ENCODE measurements around the gene P4HB.

P4HB gene

DNA sequence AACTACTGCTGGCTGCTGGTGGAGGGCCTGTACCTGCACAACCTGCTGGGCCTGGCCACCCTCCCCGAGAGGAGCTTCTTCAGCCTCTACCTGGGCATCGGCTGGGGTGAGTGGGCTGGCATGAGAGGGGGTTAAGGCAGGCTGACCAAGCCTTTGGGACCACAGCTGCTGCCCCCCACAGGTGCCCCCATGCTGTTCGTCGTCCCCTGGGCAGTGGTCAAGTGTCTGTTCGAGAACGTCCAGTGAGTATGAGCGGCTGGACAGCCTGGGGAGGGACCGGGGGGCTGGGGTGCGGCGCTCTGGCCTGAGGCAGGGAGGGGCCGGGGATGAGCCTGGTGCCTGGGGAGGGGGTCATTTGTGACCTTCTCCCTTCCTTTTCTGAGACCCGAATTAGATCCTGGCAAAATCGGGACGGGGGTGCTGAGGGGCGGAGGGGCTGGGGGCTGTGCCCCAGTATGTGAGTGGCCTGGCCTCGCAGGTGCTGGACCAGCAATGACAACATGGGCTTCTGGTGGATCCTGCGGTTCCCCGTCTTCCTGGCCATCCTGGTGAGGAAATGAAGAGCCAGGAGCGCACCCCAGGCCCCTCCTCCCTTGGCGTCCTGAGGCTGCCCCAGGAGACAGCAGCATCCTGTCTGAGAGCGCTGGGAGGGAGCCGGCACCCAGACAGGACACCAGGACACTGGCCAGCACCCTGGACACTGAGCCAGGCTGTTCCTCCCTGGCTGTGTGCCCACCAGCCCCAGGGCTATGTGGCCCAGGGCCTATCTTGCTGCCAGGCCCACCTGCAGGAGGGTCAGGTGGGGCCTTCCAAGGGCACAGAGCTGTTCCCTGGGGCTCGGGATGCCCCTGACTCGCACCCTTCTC lies 48.4 kb downstream of the P4HB start:
- DNase-seq (ENCODE audit: low read depth, low spot score), result no peak

DNA sequence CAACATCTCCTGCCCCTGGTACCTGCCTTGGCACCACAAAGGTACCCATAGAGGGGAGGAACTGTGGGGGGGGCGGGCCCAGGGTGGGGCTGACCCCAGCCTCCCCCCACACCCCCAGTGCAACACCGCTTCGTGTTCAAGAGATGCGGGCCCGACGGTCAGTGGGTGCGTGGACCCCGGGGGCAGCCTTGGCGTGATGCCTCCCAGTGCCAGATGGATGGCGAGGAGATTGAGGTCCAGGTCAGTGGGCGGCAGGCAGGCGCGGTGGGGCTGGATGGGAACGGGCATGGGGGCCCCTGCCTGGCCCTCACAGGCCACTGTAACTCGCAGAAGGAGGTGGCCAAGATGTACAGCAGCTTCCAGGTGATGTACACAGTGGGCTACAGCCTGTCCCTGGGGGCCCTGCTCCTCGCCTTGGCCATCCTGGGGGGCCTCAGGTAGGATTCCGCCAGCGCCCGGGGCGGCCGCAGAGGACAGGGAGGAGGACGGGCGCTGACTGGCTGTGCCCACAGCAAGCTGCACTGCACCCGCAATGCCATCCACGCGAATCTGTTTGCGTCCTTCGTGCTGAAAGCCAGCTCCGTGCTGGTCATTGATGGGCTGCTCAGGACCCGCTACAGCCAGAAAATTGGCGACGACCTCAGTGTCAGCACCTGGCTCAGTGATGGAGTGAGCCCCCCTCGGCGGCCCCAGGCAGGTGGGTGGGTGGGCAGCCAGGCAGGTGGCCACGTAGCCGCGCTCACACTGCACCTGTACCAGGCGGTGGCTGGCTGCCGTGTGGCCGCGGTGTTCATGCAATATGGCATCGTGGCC lies 49.2 kb downstream of the P4HB start:
- DNase-seq (ENCODE audit: low read depth, low spot score), result no peak

DNA sequence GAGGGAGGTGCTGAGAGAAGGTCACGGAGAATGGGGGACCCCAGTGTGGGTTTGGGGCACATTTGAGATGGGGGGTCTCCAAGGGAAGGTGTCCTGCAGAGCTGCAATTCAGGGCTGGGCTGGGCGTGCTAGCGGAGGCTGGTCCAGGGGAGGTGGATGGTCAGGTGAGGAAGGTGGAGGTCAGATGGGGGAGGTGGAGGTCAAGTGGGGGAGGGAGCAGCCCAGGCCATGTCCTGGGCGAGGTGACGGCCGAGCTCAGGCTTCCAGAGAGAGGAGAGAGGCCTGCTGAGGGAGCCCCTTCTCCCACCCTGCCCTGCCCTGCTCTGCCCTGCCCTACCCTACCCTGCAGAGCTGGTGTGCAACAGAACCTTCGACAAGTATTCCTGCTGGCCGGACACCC lies 49.9 kb downstream of the P4HB start:
- DNase-seq (ENCODE audit: low read depth, low spot score), result no peak

DNA sequence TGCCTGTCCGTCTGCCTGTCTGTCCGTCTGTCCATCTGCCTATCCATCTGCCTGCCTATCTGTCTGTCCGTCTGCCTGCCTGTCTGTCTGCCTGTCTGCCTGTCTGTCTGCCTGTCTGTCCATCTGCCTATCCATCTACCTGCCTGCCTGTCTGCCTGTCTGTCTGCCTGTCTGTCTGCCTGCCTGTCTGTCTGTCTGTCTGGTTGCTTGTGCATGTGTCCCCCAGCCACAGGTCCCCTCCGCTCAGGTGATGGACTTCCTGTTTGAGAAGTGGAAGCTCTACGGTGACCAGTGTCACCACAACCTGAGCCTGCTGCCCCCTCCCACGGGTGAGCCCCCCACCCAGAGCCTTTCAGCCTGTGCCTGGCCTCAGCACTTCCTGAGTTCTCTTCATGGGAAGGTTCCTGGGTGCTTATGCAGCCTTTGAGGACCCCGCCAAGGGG lies 50.8 kb downstream of the P4HB start:
- DNase-seq (ENCODE audit: low read depth, low spot score), result no peak

DNA sequence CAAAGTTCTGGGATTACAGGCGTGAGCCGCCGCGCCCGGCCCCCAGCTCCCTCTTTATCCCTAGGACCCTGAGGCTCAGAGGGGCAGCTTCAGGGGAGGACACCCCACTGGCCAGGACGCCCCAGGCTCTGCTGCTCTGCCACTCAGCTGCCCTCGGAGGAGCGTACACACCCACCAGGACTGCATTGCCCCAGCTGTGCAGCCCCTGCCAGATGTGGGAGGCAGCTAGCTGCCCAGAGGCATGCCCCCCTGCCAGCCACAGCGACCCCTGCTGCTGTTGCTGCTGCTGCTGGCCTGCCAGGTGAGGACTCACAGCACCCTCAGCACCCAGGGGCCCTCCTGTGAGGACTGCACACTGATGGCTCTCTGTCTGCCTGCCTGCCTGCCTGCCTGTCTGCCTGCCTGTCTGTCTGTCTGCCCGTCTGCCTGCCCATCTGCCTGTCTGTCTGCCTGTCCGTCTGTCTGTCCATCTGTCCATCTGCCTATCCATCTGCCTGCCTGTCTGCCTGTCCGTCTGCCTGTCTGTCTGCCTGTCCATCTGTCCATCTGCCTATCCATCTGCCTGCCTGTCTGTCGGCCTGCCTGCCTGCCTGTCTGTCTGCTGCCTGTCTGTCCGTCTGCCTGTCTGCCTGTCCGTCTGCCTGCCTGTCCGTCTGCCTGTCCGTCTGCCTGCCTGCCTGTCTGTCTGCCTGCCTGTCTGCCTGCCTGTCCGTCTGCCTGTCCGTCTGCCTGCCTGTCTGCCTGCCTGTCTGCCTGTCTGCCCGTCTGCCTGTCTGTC lies 51.4 kb downstream of the P4HB start:
- no peak for DNase-seq (ENCODE audit: low read depth, low spot score)

DNA sequence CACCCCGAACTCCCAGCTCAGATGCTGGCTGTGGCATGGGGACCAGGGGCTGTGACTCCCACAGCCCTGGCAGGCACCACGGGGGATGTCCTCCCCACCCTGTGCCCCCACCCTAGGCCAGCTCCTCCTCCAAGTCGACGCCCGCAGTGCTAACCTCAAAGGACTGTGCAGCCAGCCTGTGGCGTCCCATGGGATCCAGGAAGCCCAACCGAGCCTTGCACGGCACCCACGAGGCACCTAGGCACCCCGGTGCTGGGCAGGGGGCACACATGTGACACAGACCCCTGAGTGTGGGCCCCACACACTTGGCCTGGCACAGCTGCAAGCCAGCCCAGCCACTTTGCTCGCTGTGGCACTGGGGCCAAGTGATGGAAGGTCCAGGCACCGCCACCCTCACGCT lies 52.5 kb downstream of the P4HB start:
- no peak for DNase-seq (ENCODE audit: low read depth, low spot score)

DNA sequence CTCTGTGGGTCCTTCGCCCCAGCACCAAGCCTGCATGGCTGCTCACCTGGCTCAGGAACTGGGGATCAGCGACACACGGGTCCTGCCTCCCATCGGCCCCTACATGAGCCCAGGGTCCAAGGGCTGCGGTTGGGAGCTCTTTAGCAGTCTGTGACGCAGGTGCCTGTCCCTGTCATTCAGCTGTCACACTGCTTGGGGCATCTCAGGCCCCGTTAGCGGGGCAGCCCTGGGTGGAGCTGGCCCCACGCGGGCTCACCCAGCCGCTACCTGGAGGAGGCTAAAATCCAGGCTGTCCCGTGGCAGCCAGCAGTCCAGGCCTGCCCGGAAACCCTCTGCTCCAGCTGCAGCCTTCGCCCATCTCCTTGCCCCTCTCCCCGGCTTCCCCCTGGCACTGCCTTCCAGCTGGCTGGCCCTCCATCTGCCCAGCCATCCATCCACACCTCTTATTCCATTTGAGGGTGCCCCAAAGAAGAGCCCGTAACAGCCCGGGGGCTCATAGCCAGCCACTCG lies 53.1 kb downstream of the P4HB start:
- DNase-seq (ENCODE audit: low read depth, low spot score), result no peak

DNA sequence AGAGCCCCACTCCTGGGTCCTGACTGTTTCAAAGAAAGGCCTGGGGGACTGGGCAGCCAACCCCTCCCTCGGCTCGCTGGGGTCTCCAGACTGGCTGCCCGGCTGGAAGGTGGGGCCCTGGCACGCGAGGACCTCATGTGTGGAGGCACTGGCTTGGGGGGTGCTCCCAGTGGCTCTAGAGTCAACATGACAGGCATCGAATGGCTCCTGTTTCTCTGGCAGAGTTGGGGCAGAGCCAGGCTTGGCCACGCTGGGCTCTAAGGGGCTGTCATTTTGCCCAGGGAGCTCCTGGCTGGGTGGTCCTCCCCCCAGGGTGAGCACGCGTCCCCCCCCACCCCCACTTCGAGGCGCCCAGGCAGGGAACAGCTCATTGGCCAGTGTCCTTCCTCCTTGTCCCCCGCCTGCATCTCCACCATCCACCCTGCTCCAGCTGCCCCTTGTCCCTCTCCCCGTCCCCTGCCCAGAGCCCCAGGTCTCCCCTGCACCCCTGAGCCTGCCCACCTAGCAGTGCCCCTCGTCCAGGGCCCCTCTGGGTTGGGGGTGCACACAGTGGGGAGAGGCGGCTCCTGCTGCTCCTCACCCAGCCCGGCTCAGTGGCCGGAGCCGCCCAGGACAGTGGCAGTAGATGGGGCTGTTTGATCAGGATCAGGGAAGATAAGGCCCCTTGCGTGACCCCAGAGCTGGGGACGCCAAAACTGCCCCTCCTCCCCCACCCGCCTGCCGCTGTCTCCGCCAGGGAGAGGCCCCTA lies 53.7 kb downstream of the P4HB start:
- DNase-seq (ENCODE audit: low read depth, low spot score), result no peak

DNA sequence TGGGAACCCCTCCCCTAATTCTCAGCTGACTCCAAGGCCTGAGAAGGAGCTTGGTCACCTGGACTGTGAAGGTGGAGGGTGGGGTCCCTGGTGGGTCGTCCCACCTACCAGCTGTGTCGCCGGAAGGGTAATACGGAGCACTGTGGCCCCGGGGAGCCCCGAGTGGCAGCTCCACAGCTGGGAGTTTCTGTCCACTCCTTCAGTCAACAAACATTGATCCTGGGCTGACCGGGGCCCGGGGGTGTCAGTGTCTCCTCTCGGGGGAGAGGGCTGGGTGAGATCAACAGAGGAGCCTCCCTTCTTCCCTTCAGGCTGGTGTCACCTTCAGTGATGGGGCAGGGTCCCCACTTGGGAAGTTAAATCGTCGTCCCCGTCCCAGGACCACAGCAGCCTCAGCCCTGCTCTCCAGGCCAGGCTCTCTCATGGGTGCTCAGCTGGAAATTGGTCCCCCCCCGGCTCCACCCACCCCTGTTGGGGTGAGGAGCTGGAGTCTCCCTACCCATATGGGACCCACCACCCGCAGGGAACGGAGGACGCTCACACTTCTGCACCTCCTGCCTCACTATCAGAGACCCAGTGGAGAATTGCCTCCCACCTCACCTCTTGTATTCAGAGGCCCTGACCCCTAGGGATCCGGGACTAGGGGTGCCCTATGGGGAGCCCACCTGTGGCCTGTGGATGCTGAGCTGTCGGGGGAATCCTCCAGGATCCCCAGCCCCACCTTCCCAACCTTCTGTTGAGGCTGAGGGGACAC lies 54.5 kb downstream of the P4HB start:
- no peak for DNase-seq (ENCODE audit: low read depth, low spot score)

DNA sequence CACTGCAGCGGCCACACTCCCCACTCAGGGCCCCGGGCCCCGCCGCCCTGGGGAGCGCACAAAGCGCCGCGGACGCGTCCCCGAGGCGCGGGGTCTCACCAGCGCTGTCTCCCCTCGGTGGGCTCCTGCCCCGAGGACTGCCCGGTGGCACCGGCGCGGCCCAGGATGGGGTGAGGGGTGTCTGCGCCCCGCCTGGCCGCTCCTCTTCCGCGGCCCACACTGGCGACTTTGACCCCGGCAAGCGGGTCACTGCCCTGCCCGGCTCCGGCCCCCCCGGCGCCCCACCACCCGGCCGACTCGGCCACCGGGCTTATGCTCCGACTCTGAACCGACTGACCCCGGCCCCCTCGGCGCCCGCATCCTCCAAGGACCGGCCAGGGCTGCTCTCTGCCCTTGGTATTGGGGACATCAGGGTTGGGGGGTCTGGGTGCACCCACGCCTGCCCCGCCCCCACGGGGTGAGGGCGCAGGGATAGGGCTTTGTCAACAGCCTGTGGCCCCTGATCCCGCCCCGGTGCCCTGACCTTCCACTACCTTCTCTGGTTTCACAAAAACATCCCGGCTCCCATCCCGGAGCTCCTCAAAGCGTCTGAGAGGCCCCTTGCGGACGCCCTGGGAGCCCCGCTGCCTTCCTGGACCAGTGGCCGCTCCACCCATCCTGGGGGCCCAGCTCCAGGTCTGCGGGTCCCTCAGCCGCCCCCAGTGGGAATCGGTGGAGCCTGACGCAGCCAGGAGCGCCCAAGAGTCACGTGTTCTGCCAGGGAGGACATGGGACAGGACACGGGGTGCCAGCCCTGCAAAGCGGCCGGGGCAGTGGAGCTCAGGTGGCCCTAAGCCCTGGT lies 55.6 kb downstream of the P4HB start:
- DNase-seq (ENCODE audit: low read depth, low spot score), result no peak

DNA sequence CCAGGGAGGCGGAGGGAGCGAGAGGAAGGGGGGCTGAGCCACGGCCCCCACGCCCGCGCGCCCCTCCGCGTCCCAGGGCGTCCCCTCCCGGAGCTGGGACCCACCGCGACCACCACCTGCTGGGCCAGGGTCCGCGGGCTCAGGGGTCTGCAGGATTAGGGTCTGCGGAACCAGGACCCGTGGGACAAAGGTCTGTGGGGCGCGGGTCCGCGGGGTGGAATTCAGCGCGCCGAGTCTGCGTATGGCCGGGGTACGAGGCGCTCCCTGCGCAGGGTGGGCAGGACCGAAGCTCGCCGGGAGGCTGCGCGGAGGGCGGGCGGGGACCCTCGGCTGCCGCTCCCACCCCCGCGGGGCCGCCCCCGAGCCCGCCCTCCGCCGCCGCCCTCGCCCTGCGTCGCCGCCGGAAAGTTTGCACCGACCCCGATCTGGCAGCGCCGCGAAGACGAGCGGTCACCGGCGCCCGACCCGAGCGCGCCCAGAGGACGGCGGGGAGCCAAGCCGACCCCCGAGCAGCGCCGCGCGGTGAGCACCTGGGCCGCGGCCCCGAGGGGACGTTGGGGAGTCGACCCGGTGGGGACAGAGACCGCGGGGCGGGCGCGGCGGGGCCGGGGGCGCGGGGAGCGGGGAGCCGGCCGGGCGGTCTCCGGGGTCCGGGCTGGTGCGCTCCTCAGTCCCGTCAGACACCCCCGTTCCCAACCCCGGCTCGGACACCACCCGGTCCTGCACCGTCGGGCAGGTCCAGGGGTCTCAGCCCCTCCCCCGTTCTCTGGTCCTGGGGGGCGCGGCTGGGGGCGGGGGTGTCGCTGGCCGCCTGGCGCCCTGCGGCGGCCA lies 56.4 kb downstream of the P4HB start, which contains the start of gene GCGR:
GCGR (plus strand) TSS at position 423 of the 831 bp plus-strand sequence. CDS start 4,869 bp downstream, outside the sequence.
- DNase-seq (ENCODE audit: low read depth, low spot score), result no peak

DNA sequence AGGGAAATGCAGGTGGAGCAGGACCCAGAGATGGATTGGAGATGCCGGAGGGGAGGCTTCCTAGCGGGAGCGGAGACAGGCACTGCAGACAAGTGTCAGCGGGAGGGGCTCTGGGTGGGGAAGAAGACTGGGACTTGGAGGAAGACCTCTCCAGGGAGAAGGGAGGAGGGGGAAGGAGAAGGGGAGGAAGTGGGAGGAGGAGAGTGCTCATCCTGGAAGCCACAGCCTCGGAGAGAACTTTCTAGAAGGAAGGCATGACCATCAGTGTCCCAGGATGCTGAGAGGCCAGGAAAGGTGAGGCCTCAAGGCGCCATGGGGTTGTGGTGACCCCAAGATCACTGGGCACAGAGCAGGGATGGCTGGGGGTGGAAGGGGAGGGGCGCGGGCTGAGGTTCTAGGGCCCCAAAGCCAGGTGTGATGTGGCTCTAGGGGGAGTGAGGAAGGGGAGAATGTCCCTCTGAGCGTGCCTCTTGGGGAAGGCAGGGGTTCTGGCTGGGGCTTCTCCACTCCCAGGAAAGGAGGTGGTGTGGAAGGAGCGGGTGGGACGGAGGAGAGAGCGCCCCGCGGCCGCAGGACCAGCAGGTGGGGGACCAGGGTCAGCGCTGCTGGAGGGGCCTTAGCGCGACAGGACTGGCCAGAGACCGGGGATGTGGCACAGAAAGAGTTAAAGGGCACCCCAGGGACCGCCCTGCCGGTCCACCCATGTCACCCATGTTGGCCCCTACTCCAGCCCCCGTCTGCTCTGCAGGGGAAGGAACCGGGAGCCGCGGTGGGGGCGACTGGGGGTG lies 57.3 kb downstream of the P4HB start:
- DNase-seq (ENCODE audit: low read depth, low spot score), result no peak

DNA sequence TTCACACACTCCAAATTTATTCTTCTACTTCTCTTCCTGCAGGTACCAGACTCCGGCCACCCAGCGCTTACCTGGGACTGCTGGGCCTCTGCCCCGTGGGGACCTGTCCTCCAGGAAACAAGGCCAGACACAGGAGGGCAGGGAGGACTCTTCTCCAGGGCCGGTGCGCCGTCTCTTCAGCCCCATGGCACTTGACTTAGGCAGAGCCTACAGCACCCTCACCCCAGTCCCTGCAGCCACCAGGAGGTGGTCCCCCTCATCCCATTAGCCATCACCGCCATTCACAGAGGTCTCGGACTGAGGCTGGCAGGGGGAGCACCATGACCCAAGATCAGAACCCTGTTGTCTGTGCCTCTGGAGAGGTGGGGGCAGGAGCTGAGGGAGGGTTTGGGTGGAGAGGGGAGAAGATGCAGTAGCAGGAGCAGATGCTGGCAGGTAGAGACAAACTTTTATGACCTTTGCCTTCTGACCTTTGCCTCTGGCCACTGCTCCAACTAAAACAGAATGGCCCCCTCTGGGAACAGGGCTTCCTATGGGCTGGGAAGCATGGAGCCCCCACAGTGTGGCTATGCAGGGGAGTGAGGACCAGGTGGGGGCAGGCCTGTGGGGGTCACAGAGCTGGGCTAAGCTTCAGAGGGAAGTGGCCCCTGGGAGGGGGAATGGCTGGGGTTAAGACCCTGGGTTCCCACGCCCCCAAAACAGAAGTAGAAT lies 58.1 kb downstream of the P4HB start:
- no peak for DNase-seq (ENCODE audit: low read depth, low spot score)

DNA sequence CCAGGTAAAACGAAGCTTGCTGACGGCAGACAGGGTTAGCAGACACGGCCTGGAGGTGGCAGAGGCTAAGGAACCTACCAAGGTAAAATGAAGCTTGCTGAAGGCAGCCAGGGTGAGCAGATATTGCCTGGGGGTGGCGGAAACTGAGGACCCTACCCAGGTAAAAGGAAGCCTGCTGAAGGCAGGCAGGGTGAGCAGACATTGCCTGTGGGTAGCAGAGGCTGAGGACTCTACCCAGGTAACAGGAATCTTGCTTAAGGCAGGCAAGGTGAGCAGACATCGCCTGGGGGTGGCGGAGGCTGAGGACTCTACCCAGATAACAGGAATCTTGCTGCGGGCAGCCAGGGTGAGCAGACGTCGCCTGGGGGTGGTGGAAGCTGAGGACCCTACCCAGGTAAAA lies 59.0 kb downstream of the P4HB start:
- no peak for DNase-seq (ENCODE audit: low read depth, low spot score)

DNA sequence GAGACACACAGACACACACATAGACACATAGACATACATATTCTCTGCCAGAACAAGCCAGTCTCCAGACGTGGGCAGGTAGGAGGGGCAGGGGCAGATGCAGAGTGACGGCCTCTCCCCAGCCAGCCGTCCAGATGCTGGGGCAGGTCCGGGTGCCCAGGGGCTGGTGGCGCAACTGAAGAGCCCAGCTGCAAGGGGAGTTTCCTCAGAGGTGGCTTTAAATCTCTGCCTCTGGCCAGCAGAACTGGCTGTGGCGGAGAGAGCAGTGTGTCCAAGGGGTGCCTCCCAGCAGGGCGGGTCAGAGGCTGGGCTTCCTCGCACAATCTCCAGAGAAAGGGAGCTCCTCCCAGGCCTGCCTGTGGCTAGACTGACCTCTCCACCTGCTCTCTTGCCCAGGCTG lies 65.8 kb downstream of the P4HB start:
- DNase-seq (ENCODE audit: low read depth, low spot score), result no peak

DNA sequence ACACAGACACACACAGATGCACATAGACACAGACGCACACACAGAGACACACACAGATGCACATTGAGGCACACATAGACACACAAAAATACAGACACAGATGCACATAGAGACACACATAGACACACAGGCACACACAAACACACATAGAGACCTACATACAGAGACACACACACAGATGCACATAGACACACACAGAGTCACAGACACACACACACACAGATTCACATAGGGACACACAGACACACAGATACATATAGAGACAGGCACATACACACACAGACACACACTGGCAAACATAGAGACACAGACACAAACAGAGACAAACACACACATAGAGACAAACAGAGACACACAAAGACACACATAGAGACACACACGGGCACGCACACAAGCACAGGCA lies 66.3 kb downstream of the P4HB start:
- DNase-seq (ENCODE audit: low read depth, low spot score), result no peak
